NCI-H187 (cell line): ENCODE results near the gene CCNK.
A peak's percentile ranks its signal among the peaks of the same experiment; 100 is the strongest.

Experiments used
- DNase-seq, 2 experiments: peaks; one replicate each; lab custom pipeline; 2025; lab: John Stamatoyannopoulos, UW

Gene CCNK

GRCh38 chr14:99507860-99508640, 26.8 kb downstream of the CCNK start:
- DNase-seq = no peak

GRCh38 chr14:99508896-99509629, 27.9 kb downstream of the CCNK start:
- no peak for DNase-seq

- no peak for DNase-seq
These were observed 28.8 kb downstream of the CCNK start for GRCh38 chr14:99509871-99510555.

GRCh38 chr14:99510556-99511139, 29.4 kb downstream of the CCNK start:
- DNase-seq = no peak

GRCh38 chr14:99511421-99512109, 30.4 kb downstream of the CCNK start:
- DNase-seq = no peak

GRCh38 chr14:99512110-99512449, 30.9 kb downstream of the CCNK start:
- DNase-seq = no peak

GRCh38 chr14:99512571-99513182, 31.5 kb downstream of the CCNK start:
- no peak for DNase-seq

GRCh38 chr14:99513183-99513694, 32.0 kb downstream of the CCNK start:
- DNase-seq = no peak

- no peak for DNase-seq
These were observed 32.8 kb downstream of the CCNK start for GRCh38 chr14:99513946-99514551.

- no peak for DNase-seq
These were observed 33.5 kb downstream of the CCNK start for GRCh38 chr14:99514552-99515300.

- no peak for DNase-seq
These were observed 34.3 kb downstream of the CCNK start for GRCh38 chr14:99515301-99516155.

- no peak for DNase-seq
These were observed 35.1 kb downstream of the CCNK start for GRCh38 chr14:99516156-99516870.

- no peak for DNase-seq
These were observed 35.8 kb downstream of the CCNK start for GRCh38 chr14:99516871-99517642.

- DNase-seq = no peak
These were observed 36.6 kb downstream of the CCNK start for GRCh38 chr14:99517643-99518381.

- peak; percentile 32 to 54 for DNase-seq
These were observed 37.5 kb downstream of the CCNK start for GRCh38 chr14:99518441-99519346.

GRCh38 chr14:99519347-99519881, 38.2 kb downstream of the CCNK start:
- no peak for DNase-seq
